Measurements from ENCODE around the gene GCHFR.

The GCHFR gene

DNA sequence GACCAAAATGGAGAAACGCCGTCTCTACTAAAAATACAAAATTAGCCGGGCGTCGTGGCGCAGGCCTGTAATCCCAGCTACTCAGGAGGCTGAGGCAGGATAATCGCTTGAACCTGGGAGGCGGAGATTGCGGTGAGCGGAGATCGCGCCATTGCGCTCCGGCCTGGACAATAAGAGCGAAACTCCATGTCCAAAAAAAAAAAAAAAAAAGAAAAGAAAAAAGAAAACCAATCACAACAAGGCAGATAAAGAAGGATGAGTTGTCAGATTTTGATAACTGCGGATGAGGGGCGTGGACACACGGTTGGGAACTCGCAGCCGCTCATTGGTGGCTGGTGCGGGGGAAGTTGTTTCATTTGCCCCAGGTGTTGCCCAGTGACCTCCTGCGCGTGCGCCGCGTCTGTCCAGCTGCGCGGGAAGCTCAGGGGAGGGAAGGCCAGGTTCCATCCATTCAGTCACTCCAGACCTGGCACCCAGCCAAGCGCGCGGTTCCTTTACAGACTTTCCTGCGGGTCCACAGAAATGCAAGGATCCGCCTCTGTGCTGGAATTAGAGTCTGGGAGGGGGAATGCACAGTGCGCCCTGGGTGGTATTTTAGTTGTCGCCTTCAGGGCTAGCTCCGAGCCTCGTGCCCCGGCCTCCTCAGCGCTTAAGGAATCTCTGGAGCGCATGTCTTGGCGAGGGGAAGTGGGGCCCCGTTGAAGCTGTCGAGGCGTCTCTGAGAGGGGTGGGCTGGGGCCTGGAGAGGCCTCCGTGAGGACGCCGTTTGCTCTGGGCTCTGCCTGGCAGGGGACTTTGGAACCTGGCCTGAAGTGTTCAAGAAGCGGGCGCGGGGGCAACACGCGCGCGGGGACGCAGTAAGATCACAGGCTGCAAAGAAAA lies 708 bp upstream of the GCHFR start:
- no peak for TF ChIP-seq CTCF (IDR thresholded peaks at IDR 0.05; ENCODE audit: insufficient read depth, low read depth, low read length, missing control alignments)
- H3K4me3 ChIP-seq (ENCODE audit: low read depth, low read length): peak overlapping the region; percentile 71
- DNase-seq (ENCODE audit: low read depth): peak; percentile 64

DNA sequence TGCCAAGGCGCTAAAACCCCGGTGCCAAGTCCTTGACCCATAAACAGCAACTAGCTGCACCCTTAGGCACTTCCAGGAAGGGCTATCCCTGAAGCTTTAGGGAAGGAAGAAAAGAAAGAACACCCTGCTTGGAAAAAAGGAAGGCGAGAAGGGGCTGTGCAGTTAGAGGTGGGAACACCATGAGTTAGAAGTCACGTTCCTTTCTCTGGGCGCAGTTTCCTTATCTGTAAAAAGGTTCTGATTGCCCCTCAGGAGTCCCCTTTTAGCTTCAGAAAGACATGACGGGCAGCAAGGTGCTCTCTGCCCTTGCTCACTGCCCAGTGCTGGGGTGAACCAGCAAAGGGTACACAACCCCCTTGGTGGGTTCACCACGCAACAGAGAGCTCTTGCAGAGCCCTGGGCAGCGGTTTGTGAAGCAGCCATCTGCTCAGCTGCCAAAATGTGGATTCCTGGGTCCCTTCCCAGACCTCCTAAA lies 798 bp downstream of the GCHFR start:
- DNase-seq (ENCODE audit: low read depth): no peak
- peak overlapping the region; percentile 71 for H3K4me3 ChIP-seq (ENCODE audit: low read depth, low read length)
- TF ChIP-seq CTCF (IDR thresholded peaks at IDR 0.05; ENCODE audit: insufficient read depth, low read depth, low read length, missing control alignments): no peak

GRCh38 chr15:40766194-40766815 lies 2.4 kb downstream of the GCHFR start:
- TF ChIP-seq CTCF (IDR thresholded peaks at IDR 0.05; ENCODE audit: insufficient read depth, low read depth, low read length, missing control alignments): no peak
- no peak overlapping the region for H3K4me3 ChIP-seq (ENCODE audit: low read depth, low read length)
- DNase-seq (ENCODE audit: low read depth): no peak

DNA sequence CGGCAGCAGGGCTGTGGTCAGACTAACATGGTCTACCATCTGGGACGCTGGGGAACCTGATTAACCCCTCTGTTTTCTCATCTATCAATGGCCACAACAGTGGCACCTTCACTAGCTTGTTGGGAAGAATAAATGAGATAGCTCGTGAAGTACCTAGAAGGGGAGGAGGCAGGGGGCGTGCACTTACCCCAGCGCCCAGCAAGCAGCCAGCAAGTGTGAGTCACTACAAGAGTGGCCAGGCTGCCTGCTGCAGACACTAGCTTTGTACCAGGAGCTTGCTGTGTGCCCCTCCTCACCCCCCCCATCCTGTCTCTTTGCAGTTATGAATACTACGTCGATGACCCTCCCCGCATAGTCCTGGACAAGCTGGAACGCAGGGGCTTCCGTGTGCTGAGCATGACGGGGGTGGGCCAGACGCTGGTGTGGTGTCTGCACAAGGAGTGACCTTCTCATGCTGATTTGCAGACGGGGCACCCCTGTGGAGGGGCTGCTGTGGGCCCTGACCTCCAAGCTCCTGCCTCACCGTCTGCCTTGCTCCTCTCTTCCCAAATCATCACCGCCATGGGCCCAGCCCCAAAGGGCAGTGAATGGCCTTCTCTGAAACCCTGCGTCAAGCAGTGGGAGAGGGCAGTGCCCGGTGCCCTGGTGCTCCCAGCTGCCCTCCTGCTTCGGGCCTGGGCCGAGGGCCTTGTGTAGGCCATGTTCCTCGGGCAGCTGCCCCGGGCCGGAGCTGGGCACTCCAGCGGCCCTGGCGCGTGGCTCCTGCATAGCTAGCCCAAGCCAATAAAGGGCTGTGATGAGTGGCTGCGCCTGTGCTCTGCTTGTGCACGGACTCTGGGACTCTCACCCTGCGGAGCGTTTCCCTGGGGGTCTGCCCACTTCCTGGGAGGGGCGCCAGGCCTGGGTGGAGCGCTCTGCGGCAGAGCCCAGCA lies 3.3 kb downstream of the GCHFR start:
- no peak for TF ChIP-seq CTCF (IDR thresholded peaks at IDR 0.05; ENCODE audit: insufficient read depth, low read depth, low read length, missing control alignments)
- H3K4me3 ChIP-seq (ENCODE audit: low read depth, low read length): no peak overlapping the region
- no peak for DNase-seq (ENCODE audit: low read depth)

- DNase-seq (ENCODE audit: low read depth): no peak
- no peak for TF ChIP-seq CTCF (IDR thresholded peaks at IDR 0.05; ENCODE audit: insufficient read depth, low read depth, low read length, missing control alignments)
- no peak overlapping the region for H3K4me3 ChIP-seq (ENCODE audit: low read depth, low read length)
Measured at GRCh38 chr15:40767838-40768500, 4.1 kb downstream of the GCHFR start.

Data from GM12865 (cell line).